Erythroblast (primary cell): ENCODE results near the gene COG5.

Source experiments
- GATA1 ChIP-seq: IDR thresholded peaks from 2 replicates; pipeline ENCODE4 v1.6.1; 2011; ENCODE audit warnings: low read depth, mild to moderate bottlenecking, control low read depth, low read length, moderate library complexity
- POLR2A ChIP-seq: IDR thresholded peaks from 2 replicates; pipeline ENCODE4 v1.6.1; 2011; ENCODE audit warnings: mild to moderate bottlenecking, low read length

GRCh38 chr7:107194052-107194451 is 369.7 kb downstream of the COG5 start:
- TF ChIP-seq POLR2A (no peak), GATA1 (no peak)
